ENCODE data around the gene PRKCE.

Gene PRKCE

DNA sequence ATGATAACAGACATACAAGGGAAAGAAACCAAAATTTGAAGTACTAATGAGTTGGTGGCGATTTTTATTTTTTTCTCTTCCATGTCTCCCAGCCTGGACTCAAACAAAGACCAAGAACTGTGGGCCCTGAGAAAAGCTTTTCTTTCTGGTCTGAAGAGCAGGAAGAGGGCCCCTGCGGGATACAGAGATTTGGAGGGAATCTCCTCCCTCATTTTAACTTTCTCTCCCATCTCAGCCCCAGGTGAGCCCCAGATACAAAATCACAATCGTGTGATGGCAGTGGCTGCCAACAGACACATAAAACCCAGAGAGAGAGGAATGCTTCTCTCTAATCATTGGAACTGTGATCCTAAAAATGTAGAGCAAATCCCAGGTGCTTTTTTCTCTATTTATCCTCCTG lies 19.5 kb upstream of the PRKCE start:
- no peak for DNase-seq (ENCODE audit: low read depth in 2 of 2)

DNA sequence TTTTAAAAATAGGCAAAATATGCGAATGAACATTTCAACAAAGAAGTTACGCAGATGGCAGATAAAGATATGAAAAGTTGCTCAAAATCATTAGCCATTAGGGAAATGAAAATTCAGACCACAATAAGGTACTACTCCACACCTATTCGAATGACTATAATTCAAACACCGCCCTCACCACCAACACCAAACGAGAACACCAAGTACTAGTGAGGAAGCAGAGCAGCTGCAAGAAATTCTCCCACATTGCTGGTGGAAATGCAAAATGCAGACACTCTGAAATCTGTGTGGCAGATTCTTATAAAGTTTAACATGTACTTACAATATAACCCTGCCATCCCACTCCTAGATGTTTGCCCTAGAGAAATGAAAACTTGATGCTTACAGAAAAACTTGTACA lies 17.3 kb upstream of the PRKCE start:
- DNase-seq (ENCODE audit: low read depth in 2 of 2), result no peak

DNA sequence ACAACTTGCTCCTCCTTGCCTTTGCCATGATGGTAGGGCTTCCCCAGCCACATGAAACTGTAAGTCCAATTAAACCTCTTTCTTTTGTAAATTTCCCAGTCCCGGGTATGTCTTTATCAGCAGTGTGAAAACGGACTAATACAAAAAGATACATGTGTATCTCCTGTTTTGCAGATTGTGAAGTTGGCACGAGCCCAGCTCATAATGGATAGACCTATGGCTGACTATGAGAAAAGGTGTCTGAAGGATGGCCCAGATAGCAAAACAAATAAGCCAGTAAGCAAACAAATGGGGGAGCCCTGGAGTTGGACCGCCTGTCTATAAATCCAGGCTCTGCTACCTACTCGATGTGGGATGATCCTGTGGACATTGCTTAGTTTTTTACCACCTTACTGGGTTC lies 15.5 kb upstream of the PRKCE start:
- DNase-seq (ENCODE audit: low read depth in 2 of 2), result no peak

DNA sequence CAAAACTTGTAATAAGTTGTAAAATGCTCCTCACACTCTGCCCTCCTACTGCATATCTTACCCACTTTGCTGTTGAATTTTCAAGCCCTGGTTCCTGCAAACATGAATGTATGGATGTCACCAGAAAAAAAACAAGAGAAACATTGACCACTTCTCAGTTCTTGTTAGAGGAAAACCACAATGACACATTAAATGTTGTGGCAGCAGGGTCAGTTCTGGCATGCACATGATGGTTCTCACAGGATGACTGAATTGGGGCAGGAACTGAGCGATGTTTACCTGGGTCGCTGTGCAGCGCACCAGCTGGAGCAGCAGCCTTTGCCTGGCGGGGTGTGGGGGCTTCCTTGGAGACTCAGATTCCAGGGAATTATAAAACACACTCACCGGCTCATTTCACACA lies 14.0 kb upstream of the PRKCE start:
- DNase-seq (ENCODE audit: low read depth in 2 of 2), result no peak

DNA sequence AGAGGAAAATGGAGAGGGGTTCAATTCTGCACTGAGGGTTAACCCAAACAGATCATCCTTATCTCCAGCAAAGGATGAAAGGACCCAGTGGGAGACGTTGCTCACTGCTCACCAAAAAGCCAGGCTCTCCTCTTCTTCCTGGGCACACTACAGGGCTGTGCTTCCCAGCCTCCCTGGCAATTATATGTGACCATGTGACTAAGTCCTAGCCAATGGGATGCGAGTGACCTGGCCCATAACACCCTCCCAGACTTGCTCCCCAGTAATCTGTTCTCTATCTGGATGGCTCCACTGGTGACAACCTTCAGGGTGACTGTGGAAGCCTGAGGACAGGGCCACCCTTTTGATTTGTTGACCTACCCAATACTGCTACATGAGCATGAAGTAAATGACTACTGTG lies 10.9 kb upstream of the PRKCE start:
- DNase-seq (ENCODE audit: low read depth in 2 of 2), result no peak

DNA sequence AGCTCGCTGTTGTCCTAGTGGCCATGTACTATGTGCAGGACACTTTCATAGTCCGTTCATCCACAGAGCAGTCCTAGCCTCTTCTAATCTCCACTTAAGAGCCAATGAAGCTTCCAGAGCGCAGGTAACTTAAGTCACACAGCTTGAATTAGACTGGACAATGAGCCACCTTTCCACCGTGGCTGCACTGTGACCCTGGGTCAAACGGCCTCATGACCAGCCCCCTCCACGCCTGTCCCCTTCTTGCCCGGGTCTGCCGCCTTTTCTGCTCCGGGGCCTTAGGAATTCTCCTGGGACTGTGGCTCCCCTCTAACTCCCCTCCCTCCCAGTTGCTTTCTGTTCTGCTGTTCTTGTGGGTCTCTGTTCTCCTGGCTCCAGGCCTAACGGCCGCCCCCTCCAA lies 8.4 kb upstream of the PRKCE start:
- no peak for DNase-seq (ENCODE audit: low read depth in 2 of 2)

DNA sequence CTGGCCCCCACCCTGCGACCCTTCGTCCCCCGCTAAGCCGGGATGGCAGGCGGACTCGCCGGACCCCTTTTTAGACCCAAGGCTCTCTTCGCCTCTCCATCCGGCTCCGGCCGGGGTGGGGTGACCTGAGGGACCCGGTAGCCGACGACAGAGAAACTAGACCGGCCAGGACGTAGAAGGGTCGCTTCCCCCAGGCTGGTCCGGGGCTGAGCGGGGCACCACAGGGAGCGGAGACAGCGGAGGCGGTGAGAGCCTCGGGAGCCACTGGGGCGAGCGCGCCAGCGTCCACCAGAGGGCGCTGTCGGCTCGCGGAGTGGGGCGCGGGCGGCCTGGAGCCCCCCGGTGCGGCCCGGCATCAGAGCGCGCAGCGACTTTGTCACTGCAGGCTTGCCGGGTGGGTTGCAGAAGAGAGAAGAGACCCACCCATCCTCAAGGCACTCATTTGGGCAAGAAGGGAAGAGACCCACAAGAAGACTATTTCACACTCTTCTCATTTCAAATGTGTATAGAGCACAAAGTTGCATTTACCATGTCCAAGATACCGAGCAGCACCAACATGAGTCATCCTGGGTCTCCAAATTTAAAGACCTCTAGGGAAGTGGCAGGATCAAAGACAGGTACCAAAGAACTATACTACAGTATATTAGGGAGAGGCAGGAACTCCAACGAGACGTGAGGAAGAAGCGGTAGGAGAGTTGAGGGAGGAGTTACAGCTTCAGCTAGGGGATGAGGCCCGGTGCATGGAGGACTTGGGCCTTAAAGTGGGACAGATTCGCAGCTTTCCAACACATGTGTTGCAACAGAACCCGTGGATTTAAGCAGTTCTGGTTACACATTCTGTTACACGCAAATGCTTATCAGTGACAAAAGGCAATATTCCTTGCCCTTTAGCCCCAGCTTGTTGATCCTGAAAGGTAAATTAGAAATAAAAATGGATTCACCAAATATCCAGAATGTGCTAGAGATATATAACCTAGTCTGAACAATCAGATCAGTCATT lies 7.6 kb upstream of the PRKCE start:
- peak; percentile 63 to 68 for DNase-seq (ENCODE audit: low read depth in 2 of 2)

DNA sequence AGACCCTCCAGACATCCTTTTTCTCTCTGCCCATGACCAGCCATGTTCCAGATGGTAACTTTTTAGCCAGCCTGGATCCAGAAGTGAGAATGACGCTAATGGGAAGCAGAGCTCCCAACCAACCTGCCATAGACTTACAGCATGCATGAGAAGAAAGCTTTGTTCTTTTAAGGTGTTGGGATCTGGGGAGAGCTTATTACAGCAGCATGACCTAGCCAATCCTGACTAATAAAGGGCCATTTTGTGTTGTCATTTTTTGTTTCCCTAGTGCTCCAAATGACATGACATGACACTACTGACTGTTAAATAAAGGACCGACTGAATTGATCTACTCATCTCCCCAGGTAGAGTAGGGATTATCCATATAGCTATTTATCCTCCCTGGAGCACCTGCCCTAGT lies 5.2 kb upstream of the PRKCE start:
- no peak for DNase-seq (ENCODE audit: low read depth in 2 of 2)

DNA sequence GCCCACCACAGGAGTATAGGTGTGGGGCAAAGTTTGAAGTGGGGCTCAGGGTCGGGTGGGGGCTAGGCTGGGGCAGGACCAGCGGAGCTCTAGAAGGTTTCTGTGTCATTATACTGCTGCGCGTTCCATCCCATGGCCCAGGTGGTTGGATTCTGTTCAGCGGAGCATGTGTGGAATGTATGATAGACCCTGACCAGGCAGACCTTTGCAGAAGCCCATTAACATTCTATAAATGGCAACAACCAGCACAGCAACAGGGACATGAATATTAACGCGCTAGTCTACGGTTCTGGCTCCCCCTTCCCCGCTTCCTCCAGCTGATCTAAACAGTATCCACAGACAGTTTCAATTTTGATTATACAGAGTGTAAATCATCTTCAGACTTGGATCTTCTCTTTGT lies 4.1 kb upstream of the PRKCE start:
- DNase-seq (ENCODE audit: low read depth in 2 of 2), result no peak

DNA sequence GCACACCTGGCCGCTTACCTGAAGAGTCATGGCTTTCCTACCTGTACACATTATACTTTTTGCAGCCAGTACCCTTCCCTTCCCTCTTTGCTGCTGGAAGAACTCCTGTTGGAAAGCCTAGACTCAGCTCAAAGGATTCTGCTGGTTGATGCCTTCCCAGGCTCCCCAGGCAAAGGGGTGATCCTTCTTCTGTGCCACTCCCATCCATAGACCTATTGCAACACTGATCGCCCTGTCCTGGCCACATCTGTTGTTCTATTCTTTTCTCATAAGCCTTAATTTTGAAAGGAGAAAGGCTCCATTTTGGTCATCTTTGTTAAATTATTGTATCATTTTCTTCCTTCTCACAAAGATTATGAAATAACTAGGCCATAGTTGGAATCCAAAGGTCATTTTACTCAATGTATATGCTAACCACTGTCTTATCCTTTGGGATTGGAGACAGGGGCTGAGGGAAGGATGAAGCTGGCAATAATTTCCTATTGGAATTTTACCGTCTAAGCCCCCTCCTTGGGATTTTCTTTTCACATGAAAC lies 3.4 kb upstream of the PRKCE start:
- no peak for DNase-seq (ENCODE audit: low read depth in 2 of 2)

DNA sequence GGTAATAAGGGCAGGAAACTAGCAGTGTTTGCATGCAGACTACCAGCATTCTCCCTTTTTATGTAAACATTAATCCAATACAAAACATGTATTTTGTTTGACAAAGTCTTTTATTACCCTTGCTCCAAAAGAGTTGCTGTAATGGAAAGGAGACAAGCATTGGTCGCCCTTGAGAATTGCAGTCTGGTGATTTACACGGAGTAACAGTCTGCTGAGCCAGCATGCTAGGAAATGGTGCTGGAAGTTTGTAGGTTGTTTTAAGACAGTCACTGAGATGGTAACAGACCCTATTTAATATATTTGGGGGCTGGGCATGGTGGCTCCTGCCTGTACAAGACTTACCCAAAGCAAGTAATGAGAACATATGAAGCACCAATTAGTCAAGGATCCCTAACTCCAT lies 2.8 kb upstream of the PRKCE start:
- no peak for DNase-seq (ENCODE audit: low read depth in 2 of 2)

DNA sequence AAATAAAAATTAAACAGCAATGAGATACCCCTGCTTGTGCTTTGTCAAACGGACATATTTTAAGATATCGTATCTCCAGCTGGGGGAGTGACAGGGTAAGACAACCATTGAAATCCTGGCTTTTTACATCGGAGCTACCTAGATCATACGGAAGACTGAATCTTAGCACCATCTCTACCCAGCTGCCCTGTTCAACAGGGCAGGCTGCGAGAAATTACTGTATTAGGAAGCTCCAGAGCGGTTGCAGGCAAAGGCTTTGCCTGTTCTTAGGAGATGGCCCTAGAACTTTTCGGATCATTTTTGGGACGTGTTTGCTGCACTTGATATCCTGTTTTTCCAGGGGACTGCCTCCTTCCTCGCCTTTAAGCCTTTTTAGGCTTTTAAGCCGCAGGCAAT lies 2.0 kb upstream of the PRKCE start:
- no peak for DNase-seq (ENCODE audit: low read depth in 2 of 2)

DNA sequence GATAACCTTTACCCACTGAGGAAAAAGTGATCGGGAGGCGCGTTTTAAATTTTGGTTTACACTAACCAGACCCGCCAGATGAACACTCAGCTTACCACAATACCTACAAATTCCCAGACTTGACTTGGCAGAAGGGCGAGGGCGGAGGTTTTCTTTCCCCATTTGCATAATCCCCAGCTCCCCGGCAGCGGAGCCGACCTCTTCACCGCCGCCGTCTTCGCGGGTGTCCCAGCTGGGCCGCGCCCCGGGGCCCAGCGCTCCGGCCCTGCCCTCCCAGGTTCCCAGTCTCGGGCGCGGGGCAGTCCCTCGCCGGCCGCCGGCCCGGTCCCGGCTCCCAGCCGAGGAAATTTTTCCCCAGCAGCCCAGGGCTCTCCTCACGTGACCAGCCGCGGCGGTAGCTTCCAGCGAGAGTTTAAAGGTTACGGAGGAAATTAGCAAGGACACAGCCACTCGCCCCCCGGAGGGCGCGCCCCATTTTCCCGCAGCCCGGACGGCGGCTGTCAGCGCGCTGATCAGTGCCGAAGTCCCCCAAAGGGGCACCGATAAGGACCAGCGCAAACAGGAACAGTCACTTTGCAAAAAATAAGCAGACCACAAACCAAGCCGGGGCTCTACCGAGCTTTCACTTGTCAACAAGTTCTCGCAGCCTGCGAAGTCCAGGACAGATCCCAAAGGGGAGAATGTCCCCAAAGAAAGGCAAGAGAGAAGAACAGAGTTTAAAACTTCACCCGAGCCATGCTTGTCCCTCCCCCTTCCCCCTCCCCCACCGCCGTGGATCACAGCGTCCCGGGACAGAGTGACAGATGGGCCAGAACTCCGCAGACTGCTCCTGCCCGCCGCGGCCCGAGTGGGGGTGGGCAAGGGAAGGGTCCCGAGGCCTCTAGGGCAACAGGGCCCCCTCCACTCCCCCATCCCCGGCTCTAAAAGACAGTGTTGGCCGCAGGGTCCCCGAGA lies 1.3 kb upstream of the PRKCE start:
- DNase-seq (ENCODE audit: low read depth in 2 of 2), result peak; percentile 30 to 51

DNA sequence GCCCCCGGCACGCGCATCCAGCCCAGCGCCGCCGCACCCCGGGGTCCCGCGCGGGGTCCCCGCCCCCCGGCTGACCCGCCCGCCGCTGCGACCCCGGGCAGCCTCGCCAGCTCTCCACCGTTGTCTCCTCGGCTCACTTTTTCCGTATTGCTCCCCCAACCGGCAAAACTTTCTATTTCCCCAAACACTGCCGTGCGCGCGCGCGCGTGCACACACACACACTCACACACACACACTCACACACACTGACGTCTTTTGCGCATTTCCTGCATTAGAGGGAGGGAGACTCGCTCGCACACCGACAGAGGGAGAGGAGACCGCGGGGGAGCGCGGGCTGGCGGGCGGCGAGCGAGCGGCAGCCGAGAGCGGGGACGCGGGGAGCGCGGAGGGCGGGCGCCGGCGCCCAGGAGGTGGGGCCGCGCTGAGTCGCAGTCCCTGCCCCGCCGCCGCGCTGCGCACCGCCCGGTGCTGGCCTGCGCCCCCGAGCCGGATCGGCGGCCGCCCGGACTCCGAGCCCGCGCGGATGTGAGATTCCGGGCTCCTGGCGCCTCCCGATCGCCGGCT lies 542 bp upstream of the PRKCE start:
- peak; percentile 77 to 86 for DNase-seq (ENCODE audit: low read depth in 2 of 2)

DNA sequence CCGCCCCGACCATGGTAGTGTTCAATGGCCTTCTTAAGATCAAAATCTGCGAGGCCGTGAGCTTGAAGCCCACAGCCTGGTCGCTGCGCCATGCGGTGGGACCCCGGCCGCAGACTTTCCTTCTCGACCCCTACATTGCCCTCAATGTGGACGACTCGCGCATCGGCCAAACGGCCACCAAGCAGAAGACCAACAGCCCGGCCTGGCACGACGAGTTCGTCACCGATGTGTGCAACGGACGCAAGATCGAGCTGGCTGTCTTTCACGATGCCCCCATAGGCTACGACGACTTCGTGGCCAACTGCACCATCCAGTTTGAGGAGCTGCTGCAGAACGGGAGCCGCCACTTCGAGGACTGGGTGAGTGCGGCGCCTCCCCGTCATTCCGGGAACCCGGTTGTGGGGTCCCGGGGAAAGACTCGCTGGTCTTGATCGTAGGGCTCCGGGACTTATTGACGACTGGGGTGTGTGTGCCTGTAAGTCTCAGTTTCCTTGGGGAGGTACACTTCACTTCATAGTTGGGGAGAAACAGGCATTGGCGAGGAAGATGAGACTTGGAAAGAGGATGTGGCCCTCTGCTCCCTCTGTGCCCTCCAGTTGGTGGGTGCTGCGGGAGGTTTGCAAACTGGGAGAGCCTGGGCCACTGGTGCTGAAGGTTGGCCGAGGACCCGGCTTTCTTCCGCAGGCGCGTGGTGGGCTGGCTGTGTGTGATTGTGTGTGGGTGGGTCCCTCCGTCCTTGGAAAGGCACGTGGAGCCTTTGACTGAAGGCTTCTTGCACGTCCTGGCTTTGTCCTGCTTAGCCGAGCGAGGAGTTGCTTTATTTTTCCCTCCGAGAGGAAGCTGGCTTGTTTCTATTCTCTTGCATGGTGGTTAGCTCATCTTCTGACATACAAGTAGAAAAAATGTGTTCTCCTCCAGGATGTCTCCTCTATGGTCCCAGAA lies 886 bp downstream of the PRKCE start:
- peak in 1 of 2 donors; percentile 12 for DNase-seq (ENCODE audit: low read depth in 2 of 2)

DNA sequence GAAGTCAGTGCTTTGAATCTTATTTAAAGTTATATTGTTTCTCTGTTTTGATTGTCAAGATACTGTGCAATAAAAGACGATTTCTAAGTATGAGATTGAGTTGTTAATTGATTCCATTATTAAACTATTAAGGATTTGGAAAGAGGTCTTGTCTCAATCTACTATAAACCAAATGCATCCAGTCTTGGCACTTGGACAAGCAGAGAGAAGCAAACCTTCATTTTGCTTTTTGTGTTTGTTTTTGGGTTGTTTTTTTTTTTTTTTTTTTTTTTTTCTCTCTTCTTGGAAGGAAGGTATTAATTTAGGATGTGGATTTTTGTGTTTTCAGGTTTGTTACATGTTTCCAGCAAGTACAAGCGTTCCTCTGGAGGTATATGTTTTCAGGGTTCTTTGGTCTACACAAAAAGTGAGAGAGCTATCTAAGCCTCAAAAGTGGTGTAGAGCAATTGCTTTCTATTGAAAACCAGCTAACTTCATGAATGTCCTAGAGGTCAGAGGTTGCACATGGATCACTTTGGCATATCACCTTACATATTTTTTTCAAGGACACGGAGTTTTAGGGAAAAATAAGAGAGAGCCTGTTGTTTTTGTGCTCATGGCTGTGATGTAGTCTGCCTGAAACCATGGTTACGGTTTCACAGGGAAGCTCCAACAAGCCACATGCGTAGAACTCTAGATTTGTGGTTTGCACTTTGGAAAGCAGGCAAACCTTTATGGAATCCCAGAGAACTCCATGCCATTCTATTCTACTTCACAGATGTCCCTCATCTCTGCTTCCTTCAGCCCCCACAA lies 1.8 kb downstream of the PRKCE start:
- no peak for DNase-seq (ENCODE audit: low read depth in 2 of 2)

DNA sequence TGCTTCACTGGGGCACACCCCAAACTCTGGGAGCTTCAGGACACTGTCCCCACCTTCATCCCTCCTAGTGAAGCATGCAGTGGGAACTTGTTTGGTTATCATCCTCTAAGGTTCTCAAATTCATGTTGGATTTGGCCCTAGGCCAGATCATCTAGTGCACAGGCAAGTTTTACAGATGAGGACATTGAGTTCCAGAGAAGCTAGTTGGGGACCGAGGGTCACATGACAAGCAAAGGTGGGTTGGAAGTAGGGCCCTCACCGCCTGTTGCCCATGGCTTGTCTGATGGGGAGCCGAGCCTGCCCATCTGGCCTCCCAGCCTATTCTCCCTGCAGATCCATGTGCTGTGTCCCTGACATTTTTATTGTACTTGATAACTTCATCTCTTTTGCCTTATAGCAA lies 2.8 kb downstream of the PRKCE start:
- no peak for DNase-seq (ENCODE audit: low read depth in 2 of 2)

DNA sequence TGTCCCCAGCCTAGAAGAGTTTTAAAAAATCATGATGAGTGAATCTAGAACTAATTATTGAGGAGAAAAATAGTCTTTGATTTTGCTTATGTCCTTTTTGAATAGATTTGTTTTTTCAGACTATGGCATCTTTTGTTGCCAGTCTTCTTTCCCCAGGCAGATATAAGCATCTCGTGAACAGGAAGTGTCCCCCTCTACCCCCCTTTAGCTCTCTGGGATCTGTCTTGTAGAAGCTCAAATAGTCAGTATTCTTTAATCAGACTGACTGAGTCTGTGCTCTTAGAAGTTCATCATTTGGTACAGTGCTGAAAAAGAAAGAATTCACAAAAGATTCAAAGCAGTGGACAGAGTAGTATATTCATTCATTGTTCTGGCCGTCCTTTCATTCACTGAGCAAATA lies 10.4 kb downstream of the PRKCE start:
- DNase-seq (ENCODE audit: low read depth in 2 of 2), result no peak

DNA sequence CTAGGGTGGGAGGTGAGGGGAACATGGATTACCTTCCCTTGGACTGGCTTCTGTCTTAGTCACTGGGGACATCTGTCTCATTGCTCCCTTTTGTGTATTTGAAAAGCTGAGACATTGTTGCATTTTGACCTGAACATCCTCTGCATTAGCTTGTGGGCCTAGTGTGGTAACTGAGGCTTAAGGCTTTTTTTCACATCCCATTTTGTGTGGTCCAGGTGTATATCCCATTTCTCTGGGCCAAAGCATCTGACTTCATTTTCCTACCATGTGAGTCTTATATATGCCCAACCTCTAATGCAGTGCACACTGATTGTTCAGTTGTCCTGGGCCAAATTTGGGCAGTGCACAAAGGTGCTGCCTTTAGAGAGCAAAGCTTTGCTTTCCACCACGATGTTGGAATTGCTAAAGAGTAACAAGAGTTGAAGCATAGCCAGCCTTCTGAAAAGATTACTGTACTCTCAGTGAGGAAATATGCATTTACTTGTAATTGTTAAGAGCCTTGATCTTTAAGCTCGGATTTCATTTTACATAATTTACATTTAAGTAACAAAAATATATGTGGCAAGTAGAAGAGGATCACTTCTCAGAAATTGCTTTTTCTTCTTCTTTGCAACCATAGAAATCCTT lies 13.3 kb downstream of the PRKCE start:
- DNase-seq (ENCODE audit: low read depth in 2 of 2), result no peak

DNA sequence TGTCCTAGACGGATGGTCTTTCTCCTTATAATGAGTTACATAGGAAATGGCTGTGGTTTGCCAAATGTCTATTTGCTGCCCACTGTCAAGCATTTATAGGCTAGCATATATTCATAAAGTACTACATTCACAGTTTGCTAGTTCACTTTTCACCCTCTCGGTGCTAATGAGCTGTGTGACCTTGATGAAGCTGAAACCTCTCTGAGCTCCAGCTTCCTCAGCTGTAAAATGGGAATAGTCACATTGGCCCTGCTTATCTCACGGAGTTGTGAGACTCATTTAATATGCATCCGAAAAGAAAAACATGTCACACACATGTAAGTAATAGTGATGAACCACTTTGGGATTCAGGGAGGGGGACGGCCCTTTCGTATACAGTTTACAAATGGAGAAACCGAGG lies 17.0 kb downstream of the PRKCE start:
- DNase-seq (ENCODE audit: low read depth in 2 of 2), result no peak
